ENCODE results near the gene TRERF1. TPM values are rescaled to one million over a fixed set of nuclear protein-coding genes. Genes with fewer than 3 reads are reported as not detected.

TRERF1 gene
- total RNA-seq, 1 donor: 10.8 TPM

GRCh38 chr6:42287756-42288155 is 164.0 kb downstream of the TRERF1 start:
- no peak for DNase-seq (ENCODE audit: low read depth in 2 of 3, low spot score in 2 of 3)

- DNase-seq (ENCODE audit: low read depth in 2 of 3, low spot score in 2 of 3): peak; percentile 14 to 44 (median 18)
These were observed 170.2 kb downstream of the TRERF1 start for GRCh38 chr6:42281570-42281969.

GRCh38 chr6:42280966-42281533 is 170.7 kb downstream of the TRERF1 start:
- no peak for DNase-seq (ENCODE audit: low read depth in 2 of 3, low spot score in 2 of 3)

GRCh38 chr6:42279966-42280629 is 171.6 kb downstream of the TRERF1 start:
- no peak for DNase-seq (ENCODE audit: low read depth in 2 of 3, low spot score in 2 of 3)

- peak in 2 of 3 donors; percentile 14 to 58 for DNase-seq (ENCODE audit: low read depth in 2 of 3, low spot score in 2 of 3)
These were observed 172.5 kb downstream of the TRERF1 start for GRCh38 chr6:42279144-42279781.

GRCh38 chr6:42278131-42278853 is 173.4 kb downstream of the TRERF1 start:
- no peak for DNase-seq (ENCODE audit: low read depth in 2 of 3, low spot score in 2 of 3)

GRCh38 chr6:42276034-42276890 is 175.5 kb downstream of the TRERF1 start:
- DNase-seq (ENCODE audit: low read depth in 2 of 3, low spot score in 2 of 3): no peak

GRCh38 chr6:42275376-42276033 is 176.2 kb downstream of the TRERF1 start:
- no peak for DNase-seq (ENCODE audit: low read depth in 2 of 3, low spot score in 2 of 3)

GRCh38 chr6:42274898-42275297 is 176.8 kb downstream of the TRERF1 start:
- DNase-seq (ENCODE audit: low read depth in 2 of 3, low spot score in 2 of 3): no peak

GRCh38 chr6:42271834-42272805 is 179.6 kb downstream of the TRERF1 start:
- no peak for DNase-seq (ENCODE audit: low read depth in 2 of 3, low spot score in 2 of 3)

- DNase-seq (ENCODE audit: low read depth in 2 of 3, low spot score in 2 of 3): no peak
These were observed 181.7 kb downstream of the TRERF1 start for GRCh38 chr6:42269974-42270510.

- DNase-seq (ENCODE audit: low read depth in 2 of 3, low spot score in 2 of 3): no peak
These were observed 182.2 kb downstream of the TRERF1 start for GRCh38 chr6:42269553-42269952.

- no peak for DNase-seq (ENCODE audit: low read depth in 2 of 3, low spot score in 2 of 3)
These were observed 182.9 kb downstream of the TRERF1 start for GRCh38 chr6:42268835-42269204.

GRCh38 chr6:42268016-42268834 is 183.5 kb downstream of the TRERF1 start:
- no peak for DNase-seq (ENCODE audit: low read depth in 2 of 3, low spot score in 2 of 3)

- DNase-seq (ENCODE audit: low read depth in 2 of 3, low spot score in 2 of 3): no peak
These were observed 185.2 kb downstream of the TRERF1 start for GRCh38 chr6:42266538-42266937.

- DNase-seq (ENCODE audit: low read depth in 2 of 3, low spot score in 2 of 3): no peak
These were observed 186.8 kb downstream of the TRERF1 start for GRCh38 chr6:42264852-42265390.

GRCh38 chr6:42264162-42264851 is 187.4 kb downstream of the TRERF1 start:
- DNase-seq (ENCODE audit: low read depth in 2 of 3, low spot score in 2 of 3): no peak
